Measurements from ENCODE around the gene LTO1.

Gene LTO1

DNA sequence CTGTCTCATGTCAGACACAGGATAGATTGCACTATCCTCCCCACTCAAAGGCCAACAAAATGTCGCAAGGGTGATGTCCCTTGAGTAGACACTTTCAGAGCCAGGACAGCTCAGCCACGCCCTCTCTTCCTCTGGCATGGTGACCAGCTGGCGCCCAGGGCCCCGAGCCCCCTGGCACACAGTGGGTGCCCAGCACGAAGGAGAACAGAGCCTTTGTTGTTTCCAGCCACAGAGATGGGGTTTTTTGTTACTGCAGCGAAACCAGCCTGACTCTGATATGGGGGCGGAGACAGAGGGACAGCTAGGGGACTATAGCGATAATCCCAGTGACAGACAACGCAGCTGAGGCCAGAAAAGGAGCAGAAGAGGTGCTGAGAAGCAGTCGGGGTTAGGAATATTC, 57.5 kb downstream of the LTO1 start:
- ChIA-PET POLR2A (no interaction called here), CTCF (no interaction called here)
- TF ChIP-seq, protein P1, sequence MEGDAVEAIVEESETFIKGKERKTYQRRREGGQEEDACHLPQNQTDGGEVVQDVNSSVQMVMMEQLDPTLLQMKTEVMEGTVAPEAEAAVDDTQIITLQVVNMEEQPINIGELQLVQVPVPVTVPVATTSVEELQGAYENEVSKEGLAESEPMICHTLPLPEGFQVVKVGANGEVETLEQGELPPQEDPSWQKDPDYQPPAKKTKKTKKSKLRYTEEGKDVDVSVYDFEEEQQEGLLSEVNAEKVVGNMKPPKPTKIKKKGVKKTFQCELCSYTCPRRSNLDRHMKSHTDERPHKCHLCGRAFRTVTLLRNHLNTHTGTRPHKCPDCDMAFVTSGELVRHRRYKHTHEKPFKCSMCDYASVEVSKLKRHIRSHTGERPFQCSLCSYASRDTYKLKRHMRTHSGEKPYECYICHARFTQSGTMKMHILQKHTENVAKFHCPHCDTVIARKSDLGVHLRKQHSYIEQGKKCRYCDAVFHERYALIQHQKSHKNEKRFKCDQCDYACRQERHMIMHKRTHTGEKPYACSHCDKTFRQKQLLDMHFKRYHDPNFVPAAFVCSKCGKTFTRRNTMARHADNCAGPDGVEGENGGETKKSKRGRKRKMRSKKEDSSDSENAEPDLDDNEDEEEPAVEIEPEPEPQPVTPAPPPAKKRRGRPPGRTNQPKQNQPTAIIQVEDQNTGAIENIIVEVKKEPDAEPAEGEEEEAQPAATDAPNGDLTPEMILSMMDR (IDR thresholded peaks at IDR 0.05; ENCODE audit: control extremely low read depth, extremely low read depth, low read depth, missing control alignments): no peak

DNA sequence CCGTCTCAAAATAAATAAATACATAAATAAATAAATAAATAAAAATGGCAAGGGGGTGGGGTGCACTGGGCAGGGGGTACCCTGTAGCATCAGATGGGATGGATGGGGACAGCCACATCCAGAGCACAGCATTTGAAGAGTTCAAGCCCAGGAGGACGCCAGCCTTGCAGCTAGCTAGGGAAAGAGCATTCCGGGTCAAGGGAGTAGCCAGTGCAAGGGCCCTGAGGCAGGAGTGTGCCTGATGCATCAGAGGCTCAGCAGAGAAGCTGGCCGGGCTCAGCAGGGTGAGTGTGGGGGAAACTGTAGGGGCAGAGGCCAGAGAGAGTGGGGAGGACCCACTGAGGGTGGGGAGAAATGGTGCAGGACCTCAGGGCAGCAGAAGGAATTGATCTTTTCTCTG, 57.9 kb downstream of the LTO1 start:
- TF ChIP-seq, protein P1 (IDR thresholded peaks at IDR 0.05; ENCODE audit: control extremely low read depth, extremely low read depth, low read depth, missing control alignments): no peak
- DNase-seq (ENCODE audit: extremely low spot score): no peak
- POLR2A ChIA-PET: no interaction called here
- CTCF ChIA-PET: no interaction called here

More for the DNA sequence above, 57.5 kb downstream of the LTO1 start:
- DNase-seq (ENCODE audit: extremely low spot score): no peak

Measured in GM10248 (cell line).